ENCODE data around the gene ASCC1. TPM values are rescaled to one million over a fixed set of nuclear protein-coding genes. Genes with fewer than 3 reads are reported as not detected.

Gene ASCC1
- total RNA-seq, 1 donor from 2014 or later: 49.5 TPM

- Histone ChIP-seq H2AFZ (replicated peaks) (no peak overlapping the region), H3K4me3 (no peak overlapping the region), H3F3A (ENCODE audit: low read depth) (no peaks in the 10 kb centered on the region), H3K4me1 (no peaks in the 10 kb centered on the region), H3K9me3 (ENCODE audit: low read depth) (no peaks in the 10 kb centered on the region), H3K27me3 (no peaks in the 10 kb centered on the region), H3K27ac (no peak overlapping the region), H3K79me2 (ENCODE audit: low read depth) (no peaks in the 10 kb centered on the region), H3K9ac (no peak overlapping the region), H3K4me2 (no peak overlapping the region), H3K36me3 (no peaks in the 10 kb centered on the region), H4K20me1 (ENCODE audit: low read depth) (no peaks in the 10 kb centered on the region)
- TF ChIP-seq EZH2phosphoT487 (IDR thresholded peaks at IDR 0.05) (no peak), CTCF (IDR thresholded peaks at IDR 0.05) (no peak), EZH2 (IDR thresholded peaks at IDR 0.05) (no peak)
- Mint-ChIP-seq H3K4me3 (no peak overlapping the region), H3K9me3 (peaks cover 8% of the 10 kb centered on the region), H3K27ac (peak overlapping the region; percentile 38), H3K36me3 (no peaks in the 10 kb centered on the region), H3K4me1 (peaks cover 21% of the 10 kb centered on the region), H3K27me3 (ENCODE audit: insufficient read depth, low read depth) (peaks cover 12% of the 10 kb centered on the region)
- no peak for DNase-seq (ENCODE audit: low spot score)
Measured at GRCh38 chr10:72050873-72051272, 165.2 kb downstream of the ASCC1 start.

DNA sequence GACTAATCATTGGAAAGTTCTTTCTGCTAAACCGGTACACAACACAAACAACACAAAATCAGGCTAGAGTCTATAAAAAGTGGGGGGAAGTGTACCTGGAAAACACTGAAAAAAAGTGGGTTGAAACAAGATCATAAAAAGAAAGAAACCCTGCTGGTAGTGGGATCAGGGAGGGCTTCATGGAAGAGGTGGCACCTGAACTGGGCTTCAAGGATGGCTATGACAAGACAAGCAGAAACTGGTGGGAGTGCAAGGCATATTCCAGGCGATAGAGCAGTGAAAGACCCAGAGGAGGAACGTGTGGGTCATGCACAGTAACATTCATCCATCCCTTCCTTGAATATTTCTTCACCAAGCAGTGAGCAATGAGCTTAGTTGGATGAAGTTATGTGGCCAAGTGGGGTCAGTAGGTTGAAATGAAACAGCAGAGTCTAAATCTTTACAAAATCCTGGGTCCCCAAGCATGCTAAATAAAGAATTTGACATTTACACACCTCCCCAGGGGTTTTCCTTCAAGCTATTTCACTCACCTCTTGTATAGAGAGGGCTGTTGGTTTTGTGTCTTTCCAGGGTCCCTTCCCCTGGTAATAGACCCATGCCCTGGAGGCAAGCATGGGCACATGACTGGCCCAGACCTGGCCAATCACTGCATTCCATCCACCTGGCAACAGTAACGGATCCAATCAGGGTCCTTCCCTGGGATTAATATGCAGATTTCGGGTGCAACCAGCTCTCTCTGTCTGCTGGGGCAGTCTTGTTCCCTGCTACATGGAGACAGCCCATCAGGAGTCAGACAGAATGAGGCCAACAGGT lies 165.9 kb downstream of the ASCC1 start:
- no peak overlapping the region for H2AFZ ChIP-seq (replicated peaks)
- no peaks in the 10 kb centered on the region for H3K36me3 ChIP-seq
- no peak overlapping the region for H3K27ac ChIP-seq
- H3K4me2 ChIP-seq: no peak overlapping the region
- Mint-ChIP-seq H3K36me3 (no peaks in the 10 kb centered on the region), H3K9me3 (peaks cover 8% of the 10 kb centered on the region), H3K4me3 (peak overlapping the region; percentile 13), H3K4me1 (peaks cover 20% of the 10 kb centered on the region), H3K27ac (peak overlapping the region; percentile 38), H3K27me3 (ENCODE audit: insufficient read depth, low read depth) (peaks cover 10% of the 10 kb centered on the region)
- no peaks in the 10 kb centered on the region for H4K20me1 ChIP-seq (ENCODE audit: low read depth)
- H3K4me1 ChIP-seq: no peaks in the 10 kb centered on the region
- no peaks in the 10 kb centered on the region for H3K27me3 ChIP-seq
- no peaks in the 10 kb centered on the region for H3K9me3 ChIP-seq (ENCODE audit: low read depth)
- H3K9ac ChIP-seq: no peak overlapping the region
- H3K79me2 ChIP-seq (ENCODE audit: low read depth): no peaks in the 10 kb centered on the region
- TF ChIP-seq EZH2phosphoT487 (IDR thresholded peaks at IDR 0.05) (no peak), EZH2 (IDR thresholded peaks at IDR 0.05) (no peak), CTCF (IDR thresholded peaks at IDR 0.05) (no peak)
- H3K4me3 ChIP-seq: no peak overlapping the region
- peak; percentile 47 for DNase-seq (ENCODE audit: low spot score)
- no peaks in the 10 kb centered on the region for H3F3A ChIP-seq (ENCODE audit: low read depth)

GRCh38 chr10:72049472-72049871 lies 166.6 kb downstream of the ASCC1 start:
- Histone ChIP-seq H3K27ac (no peak overlapping the region), H4K20me1 (ENCODE audit: low read depth) (no peaks in the 10 kb centered on the region), H3K27me3 (no peaks in the 10 kb centered on the region), H3K4me1 (no peaks in the 10 kb centered on the region), H2AFZ (replicated peaks) (no peak overlapping the region), H3K4me3 (no peak overlapping the region), H3K9me3 (ENCODE audit: low read depth) (no peaks in the 10 kb centered on the region), H3K4me2 (no peak overlapping the region), H3K36me3 (no peaks in the 10 kb centered on the region), H3F3A (ENCODE audit: low read depth) (no peaks in the 10 kb centered on the region), H3K79me2 (ENCODE audit: low read depth) (no peaks in the 10 kb centered on the region), H3K9ac (no peak overlapping the region)
- no peak for DNase-seq (ENCODE audit: low spot score)
- no peak for TF ChIP-seq EZH2phosphoT487 (IDR thresholded peaks at IDR 0.05)
- TF ChIP-seq EZH2 (IDR thresholded peaks at IDR 0.05): no peak
- no peak for TF ChIP-seq CTCF (IDR thresholded peaks at IDR 0.05)
- H3K36me3 Mint-ChIP-seq: no peaks in the 10 kb centered on the region
- peaks cover 10% of the 10 kb centered on the region for H3K27me3 Mint-ChIP-seq (ENCODE audit: insufficient read depth, low read depth)
- no peak overlapping the region for H3K4me3 Mint-ChIP-seq
- H3K27ac Mint-ChIP-seq: no peak overlapping the region
- peaks cover 8% of the 10 kb centered on the region for H3K9me3 Mint-ChIP-seq
- peaks cover 20% of the 10 kb centered on the region for H3K4me1 Mint-ChIP-seq

Data from neural progenitor cell (in vitro differentiated cells).